K562 treated with DMSO at 1 percent for 12 hours (cell line): ENCODE results near the gene SLC5A12. TPM values are rescaled to one million over a fixed set of nuclear protein-coding genes. Genes with fewer than 3 reads are reported as not detected.

Source experiments
- total RNA-seq: library from RNA; unstranded; fragments of 300-600 nt; gene quantifications from 2 replicates; pipeline ENCODE4 v1.2.3, GENCODE V29; 2022; ENCODE audit not compliant: insufficient read depth

Gene SLC5A12
- total RNA-seq = 0.14 TPM in 1 of 2 replicates, not detected in the other

GRCh38 chr11:26721948-26722475, at the start of gene SLC5A12:
Gene SLC5A12, minus strand, starts transcription at chr11:26722060. Its CDS starts 346 bp downstream, at chr11:26721714.

Other genes starting within 250 kb of the SLC5A12 start
- gene MUC15, start 149.8 kb downstream of the SLC5A12 start, total RNA-seq = 0.89 TPM in 1 of 2 replicates, not detected in the other